ENCODE results near the gene BRAF.

GRCh38 chr7:140683657-140684056 lies 241.1 kb downstream of the BRAF start:
- TF ChIP-seq CTCF (IDR thresholded peaks at IDR 0.05; ENCODE audit: low read length) = no peak
- no peak for TF ChIP-seq EZH2 (IDR thresholded peaks at IDR 0.05; ENCODE audit: borderline replicate concordance, low read length)

Data from OCI-LY1 (cell line).